ENCODE data around the gene MCEMP1.
A peak's percentile ranks its signal among the peaks of the same experiment; 100 is the strongest.

Gene MCEMP1

GRCh38 chr19:7676854-7677253 lies at the start of gene MCEMP1:
MCEMP1 (plus strand) TSS chr19:7677090; CDS start chr19:7677121, 31 bp downstream.
- DNase-seq (ENCODE audit: low read depth): no peak
- no peak within 1 kb of the TSS for H3K4me3 ChIP-seq (ENCODE audit: low read depth, low read length)

GRCh38 chr19:7627166-7627565 lies 49.7 kb upstream of the MCEMP1 start:
- H3K4me3 ChIP-seq (ENCODE audit: low read depth, low read length): no peak overlapping the region
- no peak for DNase-seq (ENCODE audit: low read depth)

- H3K4me3 ChIP-seq (ENCODE audit: low read depth, low read length): peak overlapping the region; percentile 77
- no peak for DNase-seq (ENCODE audit: low read depth)
Observed at GRCh38 chr19:7628589-7629311, 48.1 kb upstream of the MCEMP1 start.

GRCh38 chr19:7629347-7630054 lies 47.4 kb upstream of the MCEMP1 start, which contains the start of the genes PET100 and XAB2:
PET100 (plus strand) TSS chr19:7629793; CDS start chr19:7629834, 41 bp downstream.
XAB2 (minus strand) TSS chr19:7629545; CDS start chr19:7629527, 18 bp downstream.
- H3K4me3 ChIP-seq (ENCODE audit: low read depth, low read length): peak within 1 kb of the TSS; percentile 77
- DNase-seq (ENCODE audit: low read depth): peak; percentile 95

- no peak for DNase-seq (ENCODE audit: low read depth)
- H3K4me3 ChIP-seq (ENCODE audit: low read depth, low read length): no peak overlapping the region
Observed at GRCh38 chr19:7631577-7631976, 45.3 kb upstream of the MCEMP1 start.

GRCh38 chr19:7632340-7633203 lies 44.3 kb upstream of the MCEMP1 start:
- no peak for DNase-seq (ENCODE audit: low read depth)

GRCh38 chr19:7633698-7634097 lies 43.2 kb upstream of the MCEMP1 start, which contains the start of gene PCP2:
PCP2 (minus strand) TSS chr19:7633719; CDS start chr19:7633457, 262 bp downstream.
- no peak for DNase-seq (ENCODE audit: low read depth)
- H3K4me3 ChIP-seq (ENCODE audit: low read depth, low read length): no peak within 1 kb of the TSS

More at GRCh38 chr19:7632340-7633203, 44.3 kb upstream of the MCEMP1 start:
- no peak overlapping the region for H3K4me3 ChIP-seq (ENCODE audit: low read depth, low read length)

- no peak overlapping the region for H3K4me3 ChIP-seq (ENCODE audit: low read depth, low read length)
- no peak for DNase-seq (ENCODE audit: low read depth)
Observed at GRCh38 chr19:7635670-7636069, 41.2 kb upstream of the MCEMP1 start.

GRCh38 chr19:7636317-7636690 lies 40.6 kb upstream of the MCEMP1 start:
- no peak overlapping the region for H3K4me3 ChIP-seq (ENCODE audit: low read depth, low read length)

GRCh38 chr19:7636691-7637373 lies 40.1 kb upstream of the MCEMP1 start, which contains the start of gene STXBP2:
STXBP2 (plus strand) TSS chr19:7637110; CDS start chr19:7637150, 40 bp downstream.
- DNase-seq (ENCODE audit: low read depth): no peak
- H3K4me3 ChIP-seq (ENCODE audit: low read depth, low read length): peak within 1 kb of the TSS; percentile 25

More at GRCh38 chr19:7636317-7636690, 40.6 kb upstream of the MCEMP1 start:
- DNase-seq (ENCODE audit: low read depth): no peak

- H3K4me3 ChIP-seq (ENCODE audit: low read depth, low read length): peak overlapping the region; percentile 25
- no peak for DNase-seq (ENCODE audit: low read depth)
Observed at GRCh38 chr19:7637374-7638256, 39.3 kb upstream of the MCEMP1 start.

GRCh38 chr19:7638802-7639465 lies 38.0 kb upstream of the MCEMP1 start:
- no peak for DNase-seq (ENCODE audit: low read depth)
- H3K4me3 ChIP-seq (ENCODE audit: low read depth, low read length): no peak overlapping the region

- H3K4me3 ChIP-seq (ENCODE audit: low read depth, low read length): no peak overlapping the region
- DNase-seq (ENCODE audit: low read depth): no peak
Observed at GRCh38 chr19:7639863-7640348, 37.0 kb upstream of the MCEMP1 start.

- H3K4me3 ChIP-seq (ENCODE audit: low read depth, low read length): no peak overlapping the region
- DNase-seq (ENCODE audit: low read depth): no peak
Observed at GRCh38 chr19:7640803-7641202, 36.1 kb upstream of the MCEMP1 start.

GRCh38 chr19:7641290-7642276 lies 35.3 kb upstream of the MCEMP1 start:
- no peak for DNase-seq (ENCODE audit: low read depth)
- H3K4me3 ChIP-seq (ENCODE audit: low read depth, low read length): no peak overlapping the region

- no peak for DNase-seq (ENCODE audit: low read depth)
- no peak overlapping the region for H3K4me3 ChIP-seq (ENCODE audit: low read depth, low read length)
Observed at GRCh38 chr19:7642295-7643030, 34.4 kb upstream of the MCEMP1 start.
